Caco-2 (cell line): ENCODE data around the gene ATL2. TPM values are rescaled to one million over a fixed set of nuclear protein-coding genes. Genes with fewer than 3 reads are reported as not detected.

Experiments
- BruUV-seq: library from RNA; stranded (reverse); fragments of 400-500 nt; replicated peaks from 2 replicates; lab custom pipeline; 2021; lab: Mats Ljungman, UMichigan
- CTCF ChIA-PET: fragments of 300-600 bp; sonication (Branson Sonifier 250); formaldehyde crosslinking; loops from one replicate; lab custom pipeline; 2022; ENCODE audit warnings: antibody characterized with exemption; lab: Charles Lee
- POLR2A ChIA-PET: fragments of 300-600 bp; sonication (Branson Sonifier 250); formaldehyde crosslinking; loops from one replicate; lab custom pipeline; 2022; ENCODE audit warnings: antibody characterized with exemption; lab: Charles Lee
- DNase-seq, 2 experiments: peaks; one replicate each; pipeline versions ENCODE4 v3.0.0 to v3.0.0-alpha.2; 2020 to 2022
- H3K27me3 ChIP-seq: replicated peaks from 2 replicates; pipeline ENCODE4 v1.6.0; 2011; ENCODE audit warnings: low read length; ENCODE audit not compliant: control insufficient read depth, insufficient read depth
- H3K36me3 ChIP-seq: 2 replicates; pipeline ENCODE4 v1.5.1; 2011; ENCODE audit warnings: low read length; ENCODE audit not compliant: control insufficient read depth, insufficient read depth
- H3K4me1 ChIP-seq: fragments of 250-450 bp; sonication (Bioruptor Pico); 2 replicates; pipeline ENCODE4 v1.5.1; 2020; ENCODE audit warnings: mild to moderate bottlenecking
- H3K4me3 ChIP-seq: 2 replicates; pipeline ENCODE4 v1.5.1; 2011; ENCODE audit warnings: low read depth, mild to moderate bottlenecking, control low read depth, low read length
- H3K9me3 ChIP-seq: fragments of 250-450 bp; sonication (Bioruptor Pico); 2 replicates; pipeline ENCODE4 v1.5.1; 2020; ENCODE audit warnings: mild to moderate bottlenecking, moderate library complexity
- H3K27ac Mint-ChIP-seq: one replicate; pipeline ENCODE4 v1.8.0; 2022; ENCODE audit warnings: mixed read lengths; ENCODE audit not compliant: unreplicated experiment
- H3K27me3 Mint-ChIP-seq: one replicate; pipeline ENCODE4 v1.8.0; 2022; ENCODE audit warnings: mixed read lengths; ENCODE audit not compliant: insufficient read depth, unreplicated experiment
- H3K36me3 Mint-ChIP-seq: one replicate; pipeline ENCODE4 v1.8.0; 2022; ENCODE audit warnings: mild to moderate bottlenecking, mixed read lengths; ENCODE audit not compliant: insufficient read depth, unreplicated experiment
- H3K4me1 Mint-ChIP-seq: one replicate; pipeline ENCODE4 v1.8.0; 2022; ENCODE audit warnings: low read depth, mixed read lengths; ENCODE audit not compliant: unreplicated experiment
- H3K4me3 Mint-ChIP-seq: one replicate; pipeline ENCODE4 v1.8.0; 2022; ENCODE audit warnings: mild to moderate bottlenecking, moderate library complexity, mixed read lengths; ENCODE audit not compliant: unreplicated experiment
- H3K9me3 Mint-ChIP-seq: one replicate; pipeline ENCODE4 v1.8.0; 2022; ENCODE audit warnings: mixed read lengths; ENCODE audit not compliant: unreplicated experiment
- CTCF ChIP-seq, 2 experiments: fragments of 200-600 bp in 1 of 2; IDR thresholded peaks; 1 replicate in 1 of 2; 2 replicates in 1 of 2; pipeline versions ENCODE4 v1.5.1 to v1.8.0; 2011 to 2022; ENCODE audit warnings: antibody characterized with exemption in 1 of 2, control low read depth in 1 of 2, inconsistent platforms in 1 of 2, low read depth in 1 of 2, low read length in 1 of 2, mild to moderate bottlenecking in 1 of 2, moderate library complexity in 1 of 2; ENCODE audit not compliant: insufficient read depth in 1 of 2, severe bottlenecking in 1 of 2, unreplicated experiment in 1 of 2
- intact Hi-C: fragments of 100-400 bp; cut with micrococcal nuclease; formaldehyde crosslinking; loops from one replicate; pipeline ENCODE4 v1.10.0; 2022; ENCODE audit not compliant: unreplicated experiment
- total RNA-seq: library from RNA; stranded (reverse); gene quantifications from 2 replicates; pipeline ENCODE4 v1.2.3, GENCODE V29; 2022

ATL2 gene
- total RNA-seq, 1 experiment from 2014 or later = 107 TPM

DNA sequence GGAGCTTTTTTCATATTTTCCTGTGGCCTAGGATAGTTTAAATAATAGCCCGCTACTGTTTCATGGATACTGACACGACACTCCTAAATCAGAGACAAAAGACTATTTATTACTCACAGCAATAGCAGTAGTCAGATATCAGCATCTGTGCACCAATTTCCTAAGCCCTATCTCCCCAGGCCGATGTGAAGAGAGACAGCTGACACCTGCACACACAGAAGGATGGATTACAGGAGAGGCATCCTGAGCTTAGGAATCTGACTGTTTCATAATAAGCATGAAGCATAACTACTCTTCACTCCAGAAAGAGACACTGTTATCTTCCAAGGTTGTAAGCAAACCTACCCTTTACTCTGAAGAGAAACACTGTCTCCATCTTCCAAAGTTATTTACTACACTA is 105.4 kb downstream of the ATL2 start:
- H3K4me1 ChIP-seq = peaks cover 19% of the 10 kb centered on the region
- H3K4me3 ChIP-seq = no peak overlapping the region
- H3K27me3 ChIP-seq = no peaks in the 10 kb centered on the region
- Mint-ChIP-seq H3K9me3 (no peaks in the 10 kb centered on the region), H3K4me1 (peaks cover 26% of the 10 kb centered on the region), H3K27ac (no peak overlapping the region), H3K27me3 (no peaks in the 10 kb centered on the region), H3K4me3 (no peak overlapping the region), H3K36me3 (no peaks in the 10 kb centered on the region)
- BruUV-seq = no TSS peak
- intact Hi-C loops = loop anchor here (5.0 to 10.0 kb wide), 2 partner anchors 59 to 877 kb away; no protein-coding TSS in a partner anchor
- TF ChIP-seq CTCF (IDR thresholded peaks at IDR 0.05; ENCODE audit: insufficient read depth in 1 of 2, low read depth in 1 of 2, low read length in 1 of 2, severe bottlenecking in 1 of 2, unreplicated experiment in 1 of 2) = no peak
- ChIA-PET CTCF (interaction anchor here (1.0 kb wide), 1 partner anchor 195 kb away, joined by 3 read pairs; no protein-coding TSS in a partner anchor), POLR2A (no interaction called here)
- no peaks in the 10 kb centered on the region for H3K36me3 ChIP-seq
- H3K9me3 ChIP-seq = no peaks in the 10 kb centered on the region
- DNase-seq = no peak

DNA sequence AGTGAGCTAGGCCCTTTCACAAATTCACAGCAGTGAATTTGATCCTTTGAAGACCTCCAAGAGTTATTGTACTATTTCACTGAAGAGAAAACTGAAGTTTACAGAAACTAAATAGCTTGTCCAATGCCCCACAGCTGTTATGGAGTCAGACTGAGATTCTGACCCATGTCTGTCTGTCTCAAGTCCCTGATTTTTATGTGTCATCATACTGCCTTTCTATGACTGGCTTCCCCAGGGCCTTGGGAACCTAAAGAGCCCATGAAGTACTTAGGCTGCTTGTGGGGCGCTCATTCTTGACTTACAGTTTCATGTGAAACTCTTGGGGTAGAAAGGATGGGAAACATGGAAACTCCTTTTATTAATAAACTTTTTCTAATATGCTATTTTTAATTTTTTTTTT is 107.7 kb downstream of the ATL2 start:
- Mint-ChIP-seq H3K36me3 (no peaks in the 10 kb centered on the region), H3K27ac (no peak overlapping the region), H3K4me3 (no peak overlapping the region), H3K27me3 (no peaks in the 10 kb centered on the region), H3K9me3 (no peaks in the 10 kb centered on the region), H3K4me1 (peaks cover 15% of the 10 kb centered on the region)
- TF ChIP-seq CTCF (IDR thresholded peaks at IDR 0.05; ENCODE audit: insufficient read depth in 1 of 2, low read depth in 1 of 2, low read length in 1 of 2, severe bottlenecking in 1 of 2, unreplicated experiment in 1 of 2) = no peak
- CTCF ChIA-PET = no interaction called here
- H3K27me3 ChIP-seq = no peaks in the 10 kb centered on the region
- no TSS peak for BruUV-seq
- H3K9me3 ChIP-seq = no peaks in the 10 kb centered on the region
- H3K36me3 ChIP-seq = no peaks in the 10 kb centered on the region
- peaks cover 5% of the 10 kb centered on the region for H3K4me1 ChIP-seq
- no peak for DNase-seq
- H3K4me3 ChIP-seq = no peak overlapping the region
- POLR2A ChIA-PET = no interaction called here
- intact Hi-C loops = no loop called here

- Histone ChIP-seq H3K27me3 (no peaks in the 10 kb centered on the region), H3K36me3 (no peaks in the 10 kb centered on the region), H3K4me3 (no peak overlapping the region), H3K4me1 (peaks cover 2% of the 10 kb centered on the region; the same call in 1 of the 2 replicates), H3K9me3 (no peaks in the 10 kb centered on the region)
- DNase-seq = no peak
- Mint-ChIP-seq H3K4me3 (no peak overlapping the region), H3K4me1 (peaks cover 10% of the 10 kb centered on the region), H3K9me3 (no peaks in the 10 kb centered on the region), H3K36me3 (no peaks in the 10 kb centered on the region), H3K27me3 (no peaks in the 10 kb centered on the region), H3K27ac (no peak overlapping the region)
- no TSS peak for BruUV-seq
- CTCF ChIA-PET = no interaction called here
- TF ChIP-seq CTCF (IDR thresholded peaks at IDR 0.05; ENCODE audit: insufficient read depth in 1 of 2, low read depth in 1 of 2, low read length in 1 of 2, severe bottlenecking in 1 of 2, unreplicated experiment in 1 of 2) = no peak
- intact Hi-C loops = no loop called here
- POLR2A ChIA-PET = no interaction called here
Measured at GRCh38 chr2:38268691-38269327, 108.3 kb downstream of the ATL2 start.
